ENCODE results near the gene TIMMDC1. TPM values are rescaled to one million over a fixed set of nuclear protein-coding genes. Genes with fewer than 3 reads are reported as not detected.
A peak's percentile ranks its signal among the peaks of the same experiment; 100 is the strongest.

Gene TIMMDC1
- total and polyA plus RNA-seq, 9 of the 15 experiments (the other 6 are each of a cell fraction or from before 2014, with no cell fraction given): 62.1 to 226 (median 86.6) TPM

GRCh38 chr3:119498186-119499011 lies at the start of gene TIMMDC1 (continued):
- TF ChIP-seq, protein P1, sequence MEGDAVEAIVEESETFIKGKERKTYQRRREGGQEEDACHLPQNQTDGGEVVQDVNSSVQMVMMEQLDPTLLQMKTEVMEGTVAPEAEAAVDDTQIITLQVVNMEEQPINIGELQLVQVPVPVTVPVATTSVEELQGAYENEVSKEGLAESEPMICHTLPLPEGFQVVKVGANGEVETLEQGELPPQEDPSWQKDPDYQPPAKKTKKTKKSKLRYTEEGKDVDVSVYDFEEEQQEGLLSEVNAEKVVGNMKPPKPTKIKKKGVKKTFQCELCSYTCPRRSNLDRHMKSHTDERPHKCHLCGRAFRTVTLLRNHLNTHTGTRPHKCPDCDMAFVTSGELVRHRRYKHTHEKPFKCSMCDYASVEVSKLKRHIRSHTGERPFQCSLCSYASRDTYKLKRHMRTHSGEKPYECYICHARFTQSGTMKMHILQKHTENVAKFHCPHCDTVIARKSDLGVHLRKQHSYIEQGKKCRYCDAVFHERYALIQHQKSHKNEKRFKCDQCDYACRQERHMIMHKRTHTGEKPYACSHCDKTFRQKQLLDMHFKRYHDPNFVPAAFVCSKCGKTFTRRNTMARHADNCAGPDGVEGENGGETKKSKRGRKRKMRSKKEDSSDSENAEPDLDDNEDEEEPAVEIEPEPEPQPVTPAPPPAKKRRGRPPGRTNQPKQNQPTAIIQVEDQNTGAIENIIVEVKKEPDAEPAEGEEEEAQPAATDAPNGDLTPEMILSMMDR (IDR thresholded peaks at IDR 0.05 in 2 of 3, conservative IDR thresholded peaks at IDR 0.05 in 1 of 3; ENCODE audit: insufficient read depth in 2 of 3, low read depth in 1 of 3, low read length in 3 of 3): no peak
- TF ChIP-seq MAFF (IDR thresholded peaks at IDR 0.05; ENCODE audit: low read length) (no peak), CGGBP1 (CRISPR knock-in tag; IDR thresholded peaks at IDR 0.05) (no peak), SMAD4 (CRISPR knock-in tag; conservative IDR thresholded peaks at IDR 0.05) (no peak), MYC (IDR thresholded peaks at IDR 0.05; ENCODE audit: low read depth, low read length) (peak; percentile 72), MYC (CRISPR knock-in tag; IDR thresholded peaks at IDR 0.05; ENCODE audit: borderline replicate concordance, low read depth) (no peak), SMAD2 (IDR thresholded peaks at IDR 0.05; ENCODE audit: low read depth, low read length) (no peak), ARID4B (CRISPR knock-in tag; IDR thresholded peaks at IDR 0.05) (peak; percentile 56; the same call in 1 of the 2 replicates), ESRRB (CRISPR knock-in tag; IDR thresholded peaks at IDR 0.05; ENCODE audit: borderline replicate concordance) (no peak), HDGF (IDR thresholded peaks at IDR 0.05) (no peak), UBTF (IDR thresholded peaks at IDR 0.05; ENCODE audit: borderline replicate concordance in 1 of 2, low read depth in 2 of 2, low read length in 2 of 2) (0 out of 4 replicates have a peak, but pooled peaks of 1 of the 2 experiments have one; percentile 56), CBX8 (IDR thresholded peaks at IDR 0.05; ENCODE audit: borderline replicate concordance, extremely low read depth, low read depth, low read length, poor library complexity, severe bottlenecking) (no peak), SRSF7 (optimal IDR thresholded peaks at IDR 0.05; ENCODE audit: low read depth, low read length) (no peak), ZNF778 (CRISPR knock-in tag; IDR thresholded peaks at IDR 0.05) (no peak)
- TF ChIP-seq, protein P2, sequence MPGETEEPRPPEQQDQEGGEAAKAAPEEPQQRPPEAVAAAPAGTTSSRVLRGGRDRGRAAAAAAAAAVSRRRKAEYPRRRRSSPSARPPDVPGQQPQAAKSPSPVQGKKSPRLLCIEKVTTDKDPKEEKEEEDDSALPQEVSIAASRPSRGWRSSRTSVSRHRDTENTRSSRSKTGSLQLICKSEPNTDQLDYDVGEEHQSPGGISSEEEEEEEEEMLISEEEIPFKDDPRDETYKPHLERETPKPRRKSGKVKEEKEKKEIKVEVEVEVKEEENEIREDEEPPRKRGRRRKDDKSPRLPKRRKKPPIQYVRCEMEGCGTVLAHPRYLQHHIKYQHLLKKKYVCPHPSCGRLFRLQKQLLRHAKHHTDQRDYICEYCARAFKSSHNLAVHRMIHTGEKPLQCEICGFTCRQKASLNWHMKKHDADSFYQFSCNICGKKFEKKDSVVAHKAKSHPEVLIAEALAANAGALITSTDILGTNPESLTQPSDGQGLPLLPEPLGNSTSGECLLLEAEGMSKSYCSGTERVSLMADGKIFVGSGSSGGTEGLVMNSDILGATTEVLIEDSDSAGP (CRISPR knock-in tag; IDR thresholded peaks at IDR 0.05): no peak
